ENCODE results near the gene ADAMTS12.
"Not testable (repeated sequence)": the region's sequence is repeated elsewhere in the genome, so short reads cannot be mapped to it uniquely, and the experiment has no call there.

Gene ADAMTS12, protein sequence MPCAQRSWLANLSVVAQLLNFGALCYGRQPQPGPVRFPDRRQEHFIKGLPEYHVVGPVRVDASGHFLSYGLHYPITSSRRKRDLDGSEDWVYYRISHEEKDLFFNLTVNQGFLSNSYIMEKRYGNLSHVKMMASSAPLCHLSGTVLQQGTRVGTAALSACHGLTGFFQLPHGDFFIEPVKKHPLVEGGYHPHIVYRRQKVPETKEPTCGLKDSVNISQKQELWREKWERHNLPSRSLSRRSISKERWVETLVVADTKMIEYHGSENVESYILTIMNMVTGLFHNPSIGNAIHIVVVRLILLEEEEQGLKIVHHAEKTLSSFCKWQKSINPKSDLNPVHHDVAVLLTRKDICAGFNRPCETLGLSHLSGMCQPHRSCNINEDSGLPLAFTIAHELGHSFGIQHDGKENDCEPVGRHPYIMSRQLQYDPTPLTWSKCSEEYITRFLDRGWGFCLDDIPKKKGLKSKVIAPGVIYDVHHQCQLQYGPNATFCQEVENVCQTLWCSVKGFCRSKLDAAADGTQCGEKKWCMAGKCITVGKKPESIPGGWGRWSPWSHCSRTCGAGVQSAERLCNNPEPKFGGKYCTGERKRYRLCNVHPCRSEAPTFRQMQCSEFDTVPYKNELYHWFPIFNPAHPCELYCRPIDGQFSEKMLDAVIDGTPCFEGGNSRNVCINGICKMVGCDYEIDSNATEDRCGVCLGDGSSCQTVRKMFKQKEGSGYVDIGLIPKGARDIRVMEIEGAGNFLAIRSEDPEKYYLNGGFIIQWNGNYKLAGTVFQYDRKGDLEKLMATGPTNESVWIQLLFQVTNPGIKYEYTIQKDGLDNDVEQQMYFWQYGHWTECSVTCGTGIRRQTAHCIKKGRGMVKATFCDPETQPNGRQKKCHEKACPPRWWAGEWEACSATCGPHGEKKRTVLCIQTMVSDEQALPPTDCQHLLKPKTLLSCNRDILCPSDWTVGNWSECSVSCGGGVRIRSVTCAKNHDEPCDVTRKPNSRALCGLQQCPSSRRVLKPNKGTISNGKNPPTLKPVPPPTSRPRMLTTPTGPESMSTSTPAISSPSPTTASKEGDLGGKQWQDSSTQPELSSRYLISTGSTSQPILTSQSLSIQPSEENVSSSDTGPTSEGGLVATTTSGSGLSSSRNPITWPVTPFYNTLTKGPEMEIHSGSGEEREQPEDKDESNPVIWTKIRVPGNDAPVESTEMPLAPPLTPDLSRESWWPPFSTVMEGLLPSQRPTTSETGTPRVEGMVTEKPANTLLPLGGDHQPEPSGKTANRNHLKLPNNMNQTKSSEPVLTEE (N-terminal part only)

DNA sequence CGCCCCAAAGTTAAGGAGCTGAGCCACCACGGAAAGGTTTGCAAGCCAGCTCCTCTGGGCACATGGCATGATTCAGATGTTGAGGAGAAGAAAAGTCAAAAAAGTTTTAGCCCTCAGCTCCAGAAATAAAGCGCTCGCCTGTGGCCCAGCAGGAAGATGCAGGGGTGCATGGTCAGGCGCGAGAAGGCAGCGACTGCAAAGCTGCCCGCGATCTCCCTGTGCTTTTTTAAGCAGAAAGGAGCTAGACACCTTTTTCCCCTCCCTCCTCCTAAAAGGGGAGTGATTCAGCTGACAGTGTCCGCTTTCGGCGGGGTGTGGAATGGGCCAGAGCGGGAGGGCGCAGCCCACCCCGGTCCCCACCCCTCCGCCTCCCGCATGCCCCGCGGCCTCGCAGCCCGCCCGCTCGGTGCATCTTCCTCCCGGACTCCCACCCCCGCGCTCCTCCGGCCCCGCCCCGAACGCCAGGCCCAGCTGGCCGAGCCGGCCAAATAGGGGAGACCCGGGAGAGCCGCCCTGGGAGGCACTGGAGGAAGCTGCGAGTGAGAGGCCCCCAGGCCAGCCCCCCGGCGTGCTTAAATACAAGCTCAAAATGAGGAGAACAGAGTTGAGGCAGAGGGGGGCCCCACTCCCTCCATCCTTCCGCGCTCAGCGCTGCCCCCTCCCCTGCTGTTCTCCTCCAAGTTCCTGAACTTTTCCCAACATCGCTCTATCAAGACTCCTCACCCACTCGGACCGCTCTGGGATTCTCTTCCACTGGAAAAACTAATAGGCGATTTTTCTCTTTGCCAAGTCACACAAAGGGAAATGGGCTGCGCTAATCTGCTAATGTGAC is at the start of gene ADAMTS12:
TSS of gene ADAMTS12 (minus strand) at position 203 of the 832 bp plus-strand sequence. CDS start at position 69, 134 bp downstream.
- no peak for DNase-seq

- DNase-seq = no peak
Observed at GRCh38 chr5:33941090-33941489, 49.3 kb upstream of the ADAMTS12 start.

GRCh38 chr5:33939556-33940262 is 47.9 kb upstream of the ADAMTS12 start:
- no peak for DNase-seq

DNA sequence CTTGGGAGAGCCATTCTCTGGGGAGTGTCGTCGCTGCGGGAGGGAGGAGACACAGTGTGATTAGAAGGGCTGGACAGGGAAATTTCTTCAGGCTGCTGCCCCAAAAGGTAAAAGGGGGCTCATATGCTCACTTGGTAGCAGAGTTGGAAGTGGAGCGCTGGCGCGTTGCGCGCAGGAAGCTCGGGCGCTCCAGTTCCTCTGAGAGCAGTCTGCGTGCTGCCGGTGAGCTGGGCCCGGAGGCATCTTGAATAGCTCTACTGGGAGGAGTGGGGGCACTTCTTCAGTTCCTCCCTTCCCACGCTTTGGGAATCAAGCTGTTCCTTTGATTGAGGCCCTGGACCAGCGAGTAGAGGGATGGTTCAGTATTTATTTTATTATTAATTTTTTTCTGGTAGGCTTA is 47.1 kb upstream of the ADAMTS12 start:
- no peak for DNase-seq

DNA sequence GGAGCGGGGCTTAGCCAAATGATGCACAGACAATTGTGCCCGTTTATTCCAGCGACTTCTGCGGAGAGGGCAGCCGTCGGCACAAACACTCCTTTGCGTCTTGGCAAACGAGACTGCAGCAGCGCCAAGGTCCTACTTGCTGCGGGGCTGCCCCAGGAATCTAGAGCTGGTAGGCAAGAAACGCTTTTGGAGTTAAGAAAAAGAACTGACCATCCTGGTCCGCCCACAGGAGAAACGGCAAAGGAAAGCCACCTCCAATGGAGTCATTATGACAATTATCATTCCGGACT is 46.7 kb upstream of the ADAMTS12 start:
- DNase-seq = no peak

GRCh38 chr5:33937707-33938506 is 46.1 kb upstream of the ADAMTS12 start:
- DNase-seq = no peak

DNA sequence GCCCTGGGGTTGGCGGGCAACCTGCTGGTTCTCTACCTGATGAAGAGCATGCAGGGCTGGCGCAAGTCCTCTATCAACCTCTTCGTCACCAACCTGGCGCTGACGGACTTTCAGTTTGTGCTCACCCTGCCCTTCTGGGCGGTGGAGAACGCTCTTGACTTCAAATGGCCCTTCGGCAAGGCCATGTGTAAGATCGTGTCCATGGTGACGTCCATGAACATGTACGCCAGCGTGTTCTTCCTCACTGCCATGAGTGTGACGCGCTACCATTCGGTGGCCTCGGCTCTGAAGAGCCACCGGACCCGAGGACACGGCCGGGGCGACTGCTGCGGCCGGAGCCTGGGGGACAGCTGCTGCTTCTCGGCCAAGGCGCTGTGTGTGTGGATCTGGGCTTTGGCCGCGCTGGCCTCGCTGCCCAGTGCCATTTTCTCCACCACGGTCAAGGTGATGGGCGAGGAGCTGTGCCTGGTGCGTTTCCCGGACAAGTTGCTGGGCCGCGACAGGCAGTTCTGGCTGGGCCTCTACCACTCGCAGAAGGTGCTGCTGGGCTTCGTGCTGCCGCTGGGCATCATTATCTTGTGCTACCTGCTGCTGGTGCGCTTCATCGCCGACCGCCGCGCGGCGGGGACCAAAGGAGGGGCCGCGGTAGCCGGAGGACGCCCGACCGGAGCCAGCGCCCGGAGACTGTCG is 45.4 kb upstream of the ADAMTS12 start:
- DNase-seq = no peak

DNA sequence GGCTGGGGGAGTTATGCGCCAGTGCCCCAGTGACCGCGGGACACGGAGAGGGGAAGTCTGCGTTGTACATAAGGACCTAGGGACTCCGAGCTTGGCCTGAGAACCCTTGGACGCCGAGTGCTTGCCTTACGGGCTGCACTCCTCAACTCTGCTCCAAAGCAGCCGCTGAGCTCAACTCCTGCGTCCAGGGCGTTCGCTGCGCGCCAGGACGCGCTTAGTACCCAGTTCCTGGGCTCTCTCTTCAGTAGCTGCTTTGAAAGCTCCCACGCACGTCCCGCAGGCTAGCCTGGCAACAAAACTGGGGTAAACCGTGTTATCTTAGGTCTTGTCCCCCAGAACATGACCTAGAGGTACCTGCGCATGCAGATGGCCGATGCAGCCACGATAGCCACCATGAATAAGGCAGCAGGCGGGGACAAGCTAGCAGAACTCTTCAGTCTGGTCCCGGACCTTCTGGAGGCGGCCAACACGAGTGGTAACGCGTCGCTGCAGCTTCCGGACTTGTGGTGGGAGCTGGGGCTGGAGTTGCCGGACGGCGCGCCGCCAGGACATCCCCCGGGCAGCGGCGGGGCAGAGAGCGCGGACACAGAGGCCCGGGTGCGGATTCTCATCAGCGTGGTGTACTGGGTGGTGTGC is 44.7 kb upstream of the ADAMTS12 start, which contains the start of gene RXFP3:
TSS of gene RXFP3 (plus strand) at position 6 of the 636 bp plus-strand sequence. CDS start at position 361, 355 bp downstream.
- DNase-seq = no peak

- DNase-seq = peak; percentile 82
Observed at GRCh38 chr5:33936004-33936380, 44.2 kb upstream of the ADAMTS12 start.

- no peak for DNase-seq
Observed at GRCh38 chr5:33934176-33934575, 42.4 kb upstream of the ADAMTS12 start.

DNA sequence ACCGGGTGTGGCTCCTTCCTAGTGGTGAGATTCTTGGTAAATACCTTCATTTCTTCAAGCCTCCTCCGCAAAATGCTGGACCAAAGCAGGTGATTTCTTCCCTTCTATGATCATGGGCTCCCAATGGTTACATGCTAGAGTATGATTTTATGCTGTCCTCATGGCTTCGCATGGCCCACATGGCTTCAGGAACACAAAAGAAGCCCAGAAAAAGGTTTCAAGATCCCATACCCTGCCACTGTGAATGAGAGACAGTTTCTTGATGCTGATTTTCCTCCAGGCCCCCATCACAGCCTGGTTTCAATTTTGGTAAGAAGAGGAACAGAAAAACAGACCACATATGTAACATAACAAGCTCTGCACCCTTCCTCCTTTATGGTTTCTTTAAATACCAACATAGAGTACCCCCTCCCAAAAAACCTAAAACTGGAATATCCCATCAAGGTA is 42.0 kb upstream of the ADAMTS12 start:
- DNase-seq = no peak

DNA sequence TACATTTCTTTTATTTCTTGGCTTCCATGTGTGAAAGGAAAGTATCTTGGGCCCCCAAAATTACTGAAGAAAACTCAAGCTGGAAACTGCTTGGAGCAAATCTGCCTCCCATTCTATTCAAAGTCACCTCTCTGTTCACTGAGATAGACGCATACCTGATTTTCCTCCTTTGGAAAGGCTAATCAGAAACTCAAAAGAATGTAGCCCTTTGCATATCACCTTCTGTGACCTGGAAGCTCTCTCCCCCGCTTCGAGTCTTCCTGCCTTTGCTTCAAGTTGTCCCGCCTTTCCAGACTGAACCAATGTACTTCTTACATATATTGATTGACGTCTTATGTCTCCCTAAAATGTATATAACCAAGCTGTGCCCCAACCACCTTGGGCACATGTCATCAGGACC is 39.3 kb upstream of the ADAMTS12 start:
- DNase-seq = no peak

GRCh38 chr5:33929925-33930690 is 38.3 kb upstream of the ADAMTS12 start:
- no peak for DNase-seq

DNA sequence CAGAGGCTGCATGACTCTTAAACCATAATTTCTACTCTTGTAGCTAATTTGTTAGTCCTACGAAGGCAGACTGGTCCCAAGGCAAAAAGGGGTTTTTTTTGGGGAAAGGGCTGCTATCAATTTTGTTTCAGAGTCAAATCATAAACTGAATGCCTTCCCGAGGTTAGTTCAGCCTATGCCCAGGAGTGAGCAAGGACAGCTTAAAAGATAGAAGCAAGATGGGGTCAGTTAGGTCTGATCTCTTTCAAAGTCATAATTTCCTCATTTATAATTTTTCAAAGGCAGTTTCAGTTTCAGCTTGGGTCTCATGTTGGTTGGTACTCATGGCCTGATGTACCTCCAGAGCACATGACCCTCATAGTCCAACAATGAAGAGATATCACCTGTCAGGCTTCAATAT is 36.5 kb upstream of the ADAMTS12 start:
- DNase-seq = no peak

DNA sequence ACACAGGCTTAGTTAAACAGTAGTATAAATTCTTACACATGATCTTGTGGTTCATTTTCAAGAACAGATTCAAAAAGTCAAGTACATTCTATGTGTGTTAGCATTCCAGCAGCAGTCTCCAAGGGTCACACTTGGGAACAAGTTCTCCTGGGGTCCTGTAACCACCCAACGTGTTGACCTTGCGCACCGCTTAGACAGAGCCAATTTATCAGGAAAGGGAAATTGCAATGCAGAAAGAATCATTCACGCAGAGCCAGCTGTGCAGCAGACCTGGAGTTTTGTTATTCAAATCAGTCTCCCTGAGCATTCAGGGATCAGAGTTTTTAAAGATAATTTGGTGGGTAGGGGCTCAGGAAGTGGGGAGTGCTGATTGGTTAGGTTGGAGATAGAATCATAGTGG is 35.9 kb upstream of the ADAMTS12 start:
- no peak for DNase-seq

DNA sequence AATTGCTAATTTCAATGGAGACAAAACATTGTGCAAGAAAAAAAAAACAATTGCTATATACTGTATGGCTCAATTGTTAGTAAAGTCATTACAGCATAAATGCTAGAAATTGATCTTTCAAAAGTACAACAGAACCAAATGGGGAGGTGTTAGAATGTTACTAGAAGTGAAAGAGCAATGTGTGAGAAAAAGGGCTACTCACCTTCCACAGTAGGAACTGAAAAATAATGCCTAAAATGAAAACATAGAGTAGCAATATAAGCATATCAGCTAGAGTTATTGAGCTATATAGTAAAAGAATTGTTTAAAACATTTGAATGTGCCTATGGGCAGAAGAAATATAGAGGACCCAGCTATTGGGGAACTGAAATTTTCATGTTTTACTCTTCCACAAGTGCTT is 33.5 kb upstream of the ADAMTS12 start:
- DNase-seq = no peak

DNA sequence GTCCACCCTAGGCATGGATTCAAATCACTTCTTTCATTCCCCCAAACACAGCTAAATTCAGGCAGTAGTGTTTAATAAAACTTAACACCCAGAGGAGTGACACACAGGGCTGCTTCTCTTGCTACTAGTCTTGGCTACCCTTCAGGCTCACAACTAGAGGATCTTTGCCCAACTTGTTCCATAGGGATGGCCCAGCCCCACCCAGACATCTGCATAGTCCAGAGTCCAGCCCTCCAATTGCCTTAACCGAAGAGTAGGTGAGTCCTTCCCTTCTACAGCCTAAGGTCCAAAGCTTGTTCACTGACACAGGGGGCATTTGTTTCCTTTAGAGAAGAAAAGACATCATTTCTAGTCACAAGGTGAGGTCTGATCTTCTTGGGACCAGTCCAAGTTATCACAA is 29.2 kb upstream of the ADAMTS12 start:
- DNase-seq = no peak

DNA sequence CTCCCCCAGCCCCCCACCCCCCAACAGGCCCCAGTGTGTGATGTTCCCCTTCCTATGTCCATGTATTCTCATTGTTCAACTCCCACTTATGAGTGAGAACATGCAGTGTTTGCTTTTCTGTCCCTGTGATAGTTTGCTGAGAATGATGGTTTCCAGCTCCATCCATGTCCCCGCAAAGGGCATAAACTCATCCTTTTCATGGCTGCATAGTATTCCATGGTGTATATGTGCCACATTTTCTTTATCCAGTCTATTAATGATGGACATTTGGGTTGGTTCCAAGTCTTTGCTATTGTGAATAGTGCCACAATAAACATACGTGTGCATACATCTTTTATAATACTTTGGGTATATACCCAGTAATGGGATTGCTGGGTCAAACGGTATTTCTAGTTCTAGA is 23.1 kb upstream of the ADAMTS12 start:
- not testable (repeated sequence) for DNase-seq

GRCh38 chr5:33906248-33906647 is 14.5 kb upstream of the ADAMTS12 start:
- not testable (repeated sequence) for DNase-seq
